Bone marrow (tissue), 2 donors: ENCODE measurements around the gene ROCK2.

Experiments
- DNase-seq, 2 donors: peaks; one replicate each; lab custom pipeline; 2025; lab: John Stamatoyannopoulos, UW

Gene ROCK2

DNA sequence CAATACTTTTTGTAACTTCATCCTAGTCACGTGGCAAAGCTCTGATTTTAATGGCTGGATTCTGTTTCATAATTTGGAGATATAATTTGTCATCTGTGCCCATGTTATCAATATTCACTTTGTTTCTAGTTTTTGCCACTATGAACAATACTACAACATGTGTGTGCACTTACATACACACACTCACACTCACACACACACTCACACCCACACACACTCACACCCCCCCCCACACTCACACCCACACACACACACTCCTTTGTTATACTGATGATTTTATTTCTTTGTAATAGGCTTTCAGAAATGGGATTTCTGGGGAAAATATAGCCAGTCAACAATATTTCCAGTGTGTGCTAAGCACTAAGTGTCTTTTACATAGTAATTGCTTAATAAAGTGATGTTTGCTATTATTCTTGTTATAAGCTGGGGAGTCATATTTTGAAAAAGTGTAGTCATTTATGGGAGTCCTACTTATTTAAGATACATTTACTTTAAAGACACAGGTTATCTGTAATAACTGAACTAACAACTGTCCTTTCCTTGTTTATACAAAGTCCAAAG, 22.8 kb upstream of the ROCK2 start:
- DNase-seq = no peak

DNA sequence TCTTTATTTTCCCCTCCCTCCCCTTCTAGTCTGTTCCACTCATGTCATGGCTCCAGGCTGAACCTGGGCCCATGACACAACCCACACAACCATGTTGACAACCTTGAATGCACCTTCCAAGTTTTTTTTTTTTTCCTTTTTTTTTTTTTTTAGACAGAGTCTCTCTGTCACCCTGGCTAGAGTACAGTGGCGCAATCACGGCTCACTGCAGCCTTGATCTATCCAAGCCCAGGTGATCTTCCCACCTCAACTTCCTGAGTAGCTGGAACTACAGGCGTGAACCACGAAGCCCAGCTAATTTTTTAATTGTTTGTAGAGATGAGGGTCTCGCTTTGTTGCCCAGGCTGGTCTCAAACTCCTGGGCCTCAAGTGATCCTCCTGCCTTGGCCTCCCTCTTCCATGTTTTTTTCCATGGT, 21.9 kb upstream of the ROCK2 start:
- no peak for DNase-seq

DNA sequence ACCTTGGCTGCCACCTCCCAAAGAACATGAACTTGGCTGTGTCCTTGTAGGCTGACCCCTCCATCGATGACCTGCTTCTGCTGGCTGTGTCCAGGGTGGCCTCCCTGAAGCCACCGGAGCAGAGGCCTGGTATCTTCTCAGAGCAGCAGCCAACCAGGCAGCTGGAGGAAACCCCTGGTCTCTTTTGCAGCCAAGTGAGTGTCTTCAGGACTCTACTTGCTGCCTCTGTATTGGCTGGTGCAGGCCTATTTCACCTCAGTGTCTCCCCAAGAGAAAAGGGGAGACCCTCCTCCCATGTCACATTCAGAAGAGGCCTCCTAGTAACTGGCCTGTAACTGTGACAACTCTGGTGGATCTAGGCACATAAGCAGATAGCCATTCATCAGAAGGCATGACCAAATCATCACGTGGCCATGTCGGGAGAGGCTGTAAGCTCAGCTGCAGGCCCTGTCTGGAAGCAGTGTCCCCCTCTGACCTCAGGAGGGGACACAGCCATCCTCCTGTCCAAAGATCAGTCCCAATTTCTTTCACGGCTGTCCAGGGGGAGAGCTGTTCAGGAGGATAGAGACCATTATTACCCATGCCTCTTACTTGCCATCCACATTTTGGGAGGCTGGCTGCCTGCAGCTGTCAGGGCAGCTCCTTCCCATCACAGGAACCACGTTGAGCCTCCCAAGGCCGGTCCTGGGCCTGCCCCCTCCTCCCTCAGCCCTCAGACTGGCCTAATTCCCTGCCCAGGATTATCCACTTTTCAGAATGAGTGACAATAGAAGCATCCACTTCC, 20.9 kb upstream of the ROCK2 start:
- no peak for DNase-seq

DNA sequence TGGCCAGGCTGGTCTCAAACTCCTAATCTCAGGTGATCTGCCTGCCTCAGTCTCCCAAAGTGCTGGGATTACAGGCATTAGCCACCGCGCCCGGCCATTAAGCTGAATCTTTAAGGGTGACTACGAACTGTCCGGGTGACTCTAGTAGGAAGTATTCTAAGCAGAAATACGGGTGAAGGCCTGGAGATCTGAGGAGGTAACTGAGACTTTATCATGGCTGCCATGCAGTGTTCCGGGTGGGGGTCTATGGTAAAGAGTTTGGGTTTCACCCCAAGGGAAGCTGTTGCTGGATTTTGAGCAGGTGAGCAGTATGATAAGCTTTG, 20.1 kb upstream of the ROCK2 start:
- no peak for DNase-seq

DNA sequence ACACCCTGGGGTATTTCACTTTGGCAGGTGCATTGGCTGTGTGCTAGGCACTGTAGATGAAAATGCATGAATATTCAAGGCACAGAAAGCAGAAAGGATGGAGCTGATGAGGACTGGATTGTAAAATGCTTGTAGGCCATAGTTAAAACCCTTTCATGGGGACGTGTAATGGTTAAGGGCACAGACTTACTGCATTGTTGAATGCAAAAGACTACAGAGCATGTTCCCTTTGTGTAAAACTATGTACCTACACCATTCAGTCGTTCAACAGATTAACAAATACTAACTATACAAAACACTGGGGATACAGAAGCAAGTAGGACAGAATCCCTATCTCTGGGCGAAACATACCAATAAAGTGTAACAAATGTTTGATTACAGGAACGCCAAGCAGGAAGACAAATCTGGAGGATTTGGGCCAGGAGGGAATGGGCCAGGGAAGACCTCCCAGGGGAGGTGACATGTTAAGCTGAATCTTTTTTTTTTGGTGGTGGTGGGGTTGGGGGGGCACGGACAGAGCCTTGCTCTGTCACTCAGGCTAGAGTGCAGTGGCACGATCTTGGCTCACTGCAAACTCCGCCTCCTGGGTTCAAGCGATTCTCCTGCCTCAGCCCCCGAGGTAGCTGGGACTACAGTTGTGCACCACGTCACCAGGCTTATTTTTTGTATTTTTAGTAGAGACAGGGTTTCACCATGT, 19.6 kb upstream of the ROCK2 start:
- no peak for DNase-seq

DNA sequence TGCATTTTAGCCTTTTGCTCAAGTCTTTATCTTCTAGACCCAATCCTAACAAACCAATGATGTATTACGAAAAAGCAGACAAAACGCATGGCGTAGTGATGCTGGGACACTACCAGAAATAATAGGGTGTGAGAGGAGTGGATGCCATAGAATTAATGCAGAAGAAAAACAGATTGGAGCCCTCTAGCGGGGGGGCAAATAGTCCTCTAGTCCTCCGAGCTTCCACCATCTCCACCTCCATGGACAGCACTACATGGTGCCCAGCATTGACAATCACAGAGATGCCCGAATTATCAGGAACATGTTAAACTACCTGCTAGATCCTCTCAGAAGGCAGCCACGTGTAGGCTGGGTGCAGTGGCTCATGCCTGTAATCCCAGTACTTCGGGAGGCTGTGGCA, 15.4 kb upstream of the ROCK2 start:
- no peak for DNase-seq

DNA sequence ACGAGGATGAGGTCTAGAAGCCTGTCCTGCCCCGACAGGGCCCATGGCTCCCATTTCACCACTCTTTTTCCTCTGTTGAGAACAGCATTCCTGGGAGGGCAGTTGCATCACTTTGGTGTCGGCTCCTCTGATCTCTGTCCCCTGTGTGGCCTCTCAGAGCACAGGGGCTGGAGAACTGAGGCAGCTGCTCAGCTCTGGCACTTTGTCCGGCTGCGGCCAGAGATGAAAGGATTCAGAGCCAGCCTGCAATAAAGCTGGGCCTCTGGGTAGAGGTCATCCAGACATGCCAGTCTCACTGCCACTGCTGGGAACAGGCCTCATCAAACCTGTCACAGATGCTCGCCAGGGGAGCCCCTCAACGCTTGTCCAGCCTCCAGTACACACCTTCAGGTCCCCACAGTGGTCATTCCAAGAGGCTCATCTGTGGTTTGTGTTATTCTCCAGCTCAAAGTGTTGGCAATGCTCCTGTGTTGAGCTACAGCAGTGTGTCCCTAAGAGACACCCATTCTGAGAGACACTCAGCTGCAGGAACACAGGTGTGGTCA, 13.1 kb upstream of the ROCK2 start:
- DNase-seq = no peak

DNA sequence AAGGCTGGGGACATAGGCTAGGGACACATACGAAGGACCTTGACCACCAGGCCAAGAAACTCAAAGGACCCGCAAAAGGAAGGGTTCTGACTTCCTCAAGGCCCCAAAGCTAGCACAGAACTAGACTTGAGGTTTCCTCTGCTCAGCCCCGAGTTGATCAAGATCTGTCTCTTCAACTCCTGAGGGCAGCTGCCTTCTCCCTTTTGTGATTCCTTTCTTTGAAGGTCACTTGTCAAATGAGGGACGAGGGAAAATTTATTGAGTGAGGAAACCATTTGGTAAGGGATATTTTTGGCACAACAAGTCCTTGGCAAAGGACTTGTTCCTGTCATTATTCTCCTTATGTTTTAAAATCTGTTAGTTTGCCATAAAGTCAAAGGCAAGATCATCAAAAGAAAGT, 12.3 kb upstream of the ROCK2 start:
- DNase-seq = no peak

DNA sequence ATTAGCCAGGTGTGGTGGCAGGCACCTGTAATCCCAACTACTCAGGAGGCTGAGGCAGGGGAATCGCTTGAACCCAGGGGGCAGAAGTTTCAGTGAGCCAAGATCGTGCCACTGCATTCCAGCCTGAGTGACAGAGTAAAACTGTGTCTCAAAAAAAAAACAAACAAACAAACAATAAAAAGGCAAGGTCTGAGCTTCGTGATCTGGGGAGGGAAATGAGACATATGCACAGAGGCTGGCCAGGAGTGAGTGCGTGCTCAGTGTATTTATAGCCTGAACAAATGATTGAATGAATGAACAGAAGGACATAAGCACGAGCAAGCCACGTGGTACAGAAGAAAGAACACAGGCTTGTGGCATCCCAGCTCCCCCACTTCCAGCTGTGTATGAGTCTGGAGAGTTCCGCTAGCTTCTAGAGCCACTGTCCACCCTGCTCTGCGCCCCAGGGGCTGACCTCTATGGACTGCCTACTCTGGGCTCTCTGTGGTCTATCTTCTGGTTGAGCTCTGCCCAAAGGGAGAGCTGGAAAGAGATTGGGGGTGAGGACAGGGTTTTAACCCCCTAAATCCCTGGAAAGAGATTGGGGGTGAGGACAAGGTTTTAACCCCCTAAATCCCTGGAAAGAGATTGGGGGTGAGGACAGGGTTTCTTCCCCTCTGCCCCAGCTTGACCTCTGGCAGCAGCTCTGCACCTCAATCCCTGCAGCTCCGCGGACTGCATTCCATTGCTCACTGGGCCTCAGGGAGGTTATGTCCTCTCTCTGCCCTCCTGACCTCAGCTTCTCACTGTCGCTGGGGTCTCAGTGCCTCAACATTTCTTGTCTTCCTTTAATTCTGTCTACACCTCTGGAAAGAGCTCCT, 11.0 kb upstream of the ROCK2 start:
- no peak for DNase-seq

DNA sequence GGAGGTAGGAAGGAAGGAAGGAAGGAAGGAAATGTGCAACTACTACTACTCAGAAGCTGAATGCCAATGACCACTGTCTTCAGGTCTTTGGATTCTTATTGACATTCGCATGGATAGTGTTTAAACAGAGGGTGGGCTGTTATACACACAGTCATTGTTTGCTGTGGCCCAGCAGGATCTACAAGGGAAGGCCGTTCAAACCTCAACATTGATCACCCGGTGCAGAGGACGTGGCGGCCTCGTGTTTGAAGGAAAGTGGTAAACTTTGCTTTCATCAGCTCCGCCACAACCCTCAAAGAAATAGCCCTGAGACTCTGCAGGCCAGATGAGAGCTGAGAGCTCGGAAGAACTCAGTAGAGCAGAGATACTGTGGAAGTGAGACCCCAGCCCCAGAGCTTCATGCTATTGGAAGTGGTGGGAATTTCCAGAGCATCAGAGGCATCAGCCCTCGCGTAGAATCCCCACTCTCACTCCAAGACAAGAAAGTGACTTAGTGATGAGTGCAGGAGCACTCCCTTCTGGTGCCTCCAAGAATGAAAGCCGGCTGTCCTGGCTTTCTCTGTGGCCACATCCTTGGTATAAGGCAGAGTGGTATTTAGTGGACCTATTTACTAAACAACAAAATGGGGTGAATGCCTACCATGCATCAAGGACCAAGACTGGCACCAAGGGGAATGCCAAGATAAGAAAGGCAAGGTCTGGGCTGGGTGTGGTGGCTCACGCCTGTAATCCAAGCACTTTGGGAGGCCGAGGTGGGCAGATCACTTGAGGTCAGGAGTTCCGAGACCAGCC, 10.1 kb upstream of the ROCK2 start:
- DNase-seq = no peak

DNA sequence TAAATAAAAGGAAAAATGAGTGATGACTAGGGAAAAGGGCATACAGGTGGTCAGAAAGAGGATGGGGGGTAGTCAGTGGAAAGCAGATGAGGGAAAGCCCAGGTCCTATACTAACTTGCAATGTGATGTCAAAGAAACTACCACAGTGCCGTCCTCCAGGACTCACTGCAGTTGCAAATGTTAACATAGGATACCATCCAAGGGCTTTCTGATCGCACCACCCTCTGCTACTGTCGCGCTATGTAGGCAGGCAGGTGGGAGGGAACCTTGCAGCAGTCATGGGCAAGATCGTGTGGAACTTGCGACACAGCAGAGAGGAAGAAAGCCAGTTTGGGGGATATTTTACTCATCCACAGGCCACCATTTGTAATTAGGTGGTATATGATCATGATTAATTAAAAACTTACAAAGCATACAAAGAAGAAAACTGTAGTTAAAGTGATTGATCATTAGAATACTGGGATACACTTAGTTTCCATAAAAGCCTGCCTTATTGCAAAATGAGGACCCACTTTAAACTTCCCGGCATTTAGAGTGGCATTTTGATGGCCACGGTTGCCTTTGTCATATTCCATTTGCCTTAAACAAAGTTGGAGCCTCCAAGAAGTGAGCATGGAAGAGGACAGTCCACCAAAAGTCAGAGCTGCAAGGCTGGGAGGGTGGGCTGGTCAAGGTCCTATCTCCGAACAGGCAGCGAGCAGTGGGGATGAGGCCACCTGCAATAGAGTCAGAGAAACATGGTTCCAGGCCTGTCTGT, 8.5 kb upstream of the ROCK2 start:
- no peak for DNase-seq

DNA sequence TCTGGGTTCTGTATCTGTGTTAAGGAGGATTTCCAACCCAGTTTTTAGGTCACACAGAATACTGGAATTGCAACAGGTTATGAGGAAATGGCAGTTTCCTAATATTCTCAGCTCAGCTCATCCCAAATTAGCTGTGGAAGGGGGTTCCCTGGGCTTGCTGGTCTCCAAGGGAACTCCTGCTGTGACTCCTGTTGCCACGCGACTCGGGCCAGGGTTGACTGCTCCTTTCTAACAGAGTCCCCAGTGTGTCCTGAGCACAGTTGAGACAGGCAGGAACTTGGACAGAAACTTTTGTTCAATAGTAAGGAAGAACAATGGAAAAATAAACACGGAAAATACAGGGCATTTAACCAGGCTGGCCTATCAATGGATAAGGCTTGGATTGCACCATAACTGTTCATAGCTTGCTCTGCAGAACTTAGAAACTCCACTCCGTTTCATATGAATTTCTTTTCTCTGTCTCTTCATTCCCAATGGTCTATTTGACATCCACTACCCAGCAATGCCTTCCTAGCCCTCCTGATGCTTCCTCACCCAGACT, 3.8 kb upstream of the ROCK2 start:
- DNase-seq = no peak

DNA sequence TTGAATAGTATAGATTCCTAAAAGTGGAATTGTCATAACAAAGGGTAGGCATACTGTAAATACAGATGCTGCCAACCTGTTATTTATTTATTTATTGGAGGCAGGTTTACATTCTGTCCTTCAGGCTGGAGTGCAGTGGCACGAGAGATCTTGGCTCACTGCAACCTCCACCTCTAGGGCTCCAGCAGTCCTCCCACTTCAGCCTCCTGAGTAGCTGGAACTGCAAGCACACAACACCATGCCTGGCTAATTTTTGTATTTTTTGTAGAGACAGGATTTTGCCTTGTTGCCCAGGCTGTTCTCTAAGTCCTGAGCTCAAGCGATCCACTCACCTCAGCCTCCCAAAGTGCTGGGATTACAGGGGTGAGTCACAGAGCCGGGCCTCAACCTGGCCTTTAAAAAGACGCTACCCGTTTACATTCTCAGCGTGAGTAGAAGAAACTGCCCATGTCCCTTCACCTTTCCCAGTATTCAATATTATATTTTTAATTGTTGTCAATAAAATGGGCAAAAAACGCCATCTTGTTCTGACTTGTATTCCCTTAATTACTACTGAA, 3.0 kb upstream of the ROCK2 start:
- no peak for DNase-seq

DNA sequence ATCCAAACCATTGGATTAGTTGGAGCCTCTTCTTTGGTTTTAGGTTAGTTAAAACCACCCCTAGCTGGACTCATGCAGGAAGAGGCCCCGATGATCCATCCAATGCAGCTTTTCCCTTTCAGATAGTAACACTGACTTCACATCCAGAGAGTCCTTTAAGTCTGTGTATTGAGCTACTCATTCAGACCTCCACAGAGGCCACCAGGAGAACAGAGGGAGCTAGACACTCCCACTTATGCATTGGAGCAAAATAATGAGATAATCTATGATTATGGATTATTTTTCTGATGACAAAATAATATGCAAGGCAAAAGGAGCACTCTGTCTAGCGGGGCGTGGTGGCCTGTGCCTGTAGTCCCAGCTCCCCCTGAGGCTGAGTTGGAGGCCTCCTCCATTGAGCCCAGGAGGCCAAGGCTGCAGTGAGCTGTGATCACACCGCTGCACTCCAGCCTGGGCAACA, 1.6 kb upstream of the ROCK2 start:
- DNase-seq = no peak

DNA sequence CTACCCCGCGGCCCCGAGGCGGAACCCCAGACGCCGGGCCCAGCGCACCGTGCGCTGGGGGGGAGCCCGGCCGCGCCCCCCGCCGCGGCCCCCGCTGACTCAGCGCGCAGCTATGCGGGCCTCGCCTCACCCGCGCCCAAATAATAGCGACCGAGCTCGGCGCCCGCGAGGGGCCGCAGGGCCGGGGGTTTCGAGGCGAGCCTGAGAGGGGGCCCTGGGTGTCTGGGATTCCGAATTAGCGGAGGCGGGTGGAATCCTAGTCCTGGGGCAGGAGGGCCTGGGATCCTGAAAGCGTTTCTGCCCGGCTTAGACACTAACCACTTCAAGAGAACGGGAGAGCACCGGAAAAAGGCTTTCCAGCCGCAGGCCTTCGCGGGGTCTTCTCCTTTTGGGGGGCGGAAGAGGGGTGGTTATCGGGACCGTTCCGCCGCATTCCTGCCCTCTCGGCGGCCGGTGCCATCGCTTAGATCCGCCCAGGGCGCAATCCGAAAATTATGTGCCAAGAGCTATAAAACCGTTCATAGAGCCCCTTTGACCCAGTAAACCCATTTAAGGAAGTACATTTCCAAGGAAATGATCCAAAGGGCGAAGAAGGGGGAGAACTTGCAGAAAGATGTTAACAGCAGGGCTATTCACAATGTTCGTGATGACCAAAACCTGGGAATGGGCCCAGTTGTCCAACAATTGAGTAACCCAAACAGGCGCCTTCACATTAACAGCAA, 681 bp upstream of the ROCK2 start:
- peak; percentile 56 to 72 for DNase-seq

DNA sequence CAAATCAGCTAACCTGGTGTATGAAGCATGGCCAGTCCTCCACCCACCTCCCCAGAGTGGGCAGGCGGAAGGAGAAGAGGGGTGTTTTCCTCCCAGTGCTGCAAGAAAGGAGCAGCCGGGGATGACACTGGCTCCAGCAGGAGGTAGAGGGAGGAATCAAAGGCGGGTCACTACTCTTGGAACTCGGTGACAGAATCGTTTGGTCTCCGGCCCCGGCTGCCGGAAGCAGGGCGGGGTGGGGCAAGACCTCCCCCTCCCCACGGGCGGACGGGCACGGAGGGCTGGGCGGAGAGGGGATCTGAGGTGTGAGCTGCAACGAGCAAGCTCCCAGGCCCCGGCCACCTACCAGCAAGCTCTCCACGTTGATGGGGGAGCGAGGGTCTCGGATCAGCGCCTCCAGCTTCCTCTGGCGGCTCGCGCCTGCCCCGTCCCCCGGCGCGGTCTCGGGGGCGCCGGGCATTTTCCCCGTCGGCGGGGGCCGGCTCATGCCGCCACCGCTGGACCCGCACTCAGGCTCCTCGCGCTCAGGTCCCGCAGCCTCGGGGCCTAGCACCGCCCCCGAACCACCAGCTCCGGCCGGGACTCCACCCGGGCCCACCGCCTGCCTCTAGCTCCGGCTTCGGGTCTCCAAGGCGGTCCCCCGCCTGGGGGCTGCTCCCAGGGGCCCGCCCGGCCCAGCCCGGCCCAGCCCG, 640 bp downstream of the ROCK2 start:
- DNase-seq = peak in 1 of 2 donors; percentile 21

DNA sequence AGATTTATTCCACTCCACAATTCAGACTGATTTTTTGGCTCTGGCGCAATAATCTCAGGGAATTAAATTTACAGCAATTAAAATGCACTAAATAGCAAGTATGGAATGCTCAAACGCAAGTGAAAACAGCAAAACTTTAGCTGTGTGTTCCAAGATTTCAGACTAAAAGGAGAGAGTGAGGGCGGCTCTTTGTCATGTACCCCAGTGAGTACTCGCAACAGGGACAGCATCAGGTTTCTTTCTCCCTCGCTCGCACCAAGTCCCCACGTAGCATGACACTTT, 1.1 kb downstream of the ROCK2 start:
- no peak for DNase-seq

DNA sequence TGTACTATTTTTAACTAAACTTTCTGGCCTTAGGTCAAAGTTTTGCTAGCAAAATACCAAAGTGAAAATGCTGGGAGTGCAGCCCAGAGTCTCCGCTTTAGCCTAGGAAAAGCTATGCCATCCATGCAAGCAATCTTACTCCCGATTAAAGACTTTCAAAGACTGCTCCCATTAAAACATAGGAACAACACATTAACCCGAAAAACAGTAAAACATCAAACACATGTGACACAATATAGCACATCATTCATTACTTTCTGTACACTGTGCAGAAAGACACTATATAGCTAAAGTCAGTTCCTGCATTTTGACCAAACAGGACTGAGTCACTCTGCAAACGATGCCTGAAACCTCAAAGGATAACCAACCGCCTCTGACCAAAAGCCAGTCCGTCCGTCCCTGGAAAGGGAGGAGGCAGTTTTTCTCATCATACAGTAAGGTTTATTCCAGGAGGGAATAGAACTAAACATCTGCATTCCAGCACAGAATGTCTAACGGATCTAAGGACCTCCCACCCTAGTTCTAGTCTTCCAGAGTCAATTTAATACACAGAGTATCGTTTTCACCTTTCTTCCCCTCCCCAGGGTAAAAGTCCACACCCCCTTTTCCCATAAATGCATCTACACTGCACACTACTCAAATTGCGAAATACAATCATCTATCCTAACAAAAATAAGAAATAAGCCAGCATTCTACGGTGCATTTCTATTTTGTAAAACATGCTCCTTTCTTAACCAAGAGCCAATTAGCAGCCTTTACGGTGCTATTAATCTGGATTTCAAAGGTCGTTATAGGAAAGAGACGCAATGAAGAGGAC, 1.7 kb downstream of the ROCK2 start:
- no peak for DNase-seq
